HG03558 (cell line): ENCODE results near the gene ALOXE3.

Experiments used
- ATAC-seq: cut with Tn5 transposase; IDR thresholded peaks from one replicate; pipeline ENCODE4 v1.9.1; 2021; ENCODE audit warnings: moderate number of reproducible peaks; ENCODE audit not compliant: unreplicated experiment; ENCODE audit errors: extremely low read depth

Gene ALOXE3

DNA sequence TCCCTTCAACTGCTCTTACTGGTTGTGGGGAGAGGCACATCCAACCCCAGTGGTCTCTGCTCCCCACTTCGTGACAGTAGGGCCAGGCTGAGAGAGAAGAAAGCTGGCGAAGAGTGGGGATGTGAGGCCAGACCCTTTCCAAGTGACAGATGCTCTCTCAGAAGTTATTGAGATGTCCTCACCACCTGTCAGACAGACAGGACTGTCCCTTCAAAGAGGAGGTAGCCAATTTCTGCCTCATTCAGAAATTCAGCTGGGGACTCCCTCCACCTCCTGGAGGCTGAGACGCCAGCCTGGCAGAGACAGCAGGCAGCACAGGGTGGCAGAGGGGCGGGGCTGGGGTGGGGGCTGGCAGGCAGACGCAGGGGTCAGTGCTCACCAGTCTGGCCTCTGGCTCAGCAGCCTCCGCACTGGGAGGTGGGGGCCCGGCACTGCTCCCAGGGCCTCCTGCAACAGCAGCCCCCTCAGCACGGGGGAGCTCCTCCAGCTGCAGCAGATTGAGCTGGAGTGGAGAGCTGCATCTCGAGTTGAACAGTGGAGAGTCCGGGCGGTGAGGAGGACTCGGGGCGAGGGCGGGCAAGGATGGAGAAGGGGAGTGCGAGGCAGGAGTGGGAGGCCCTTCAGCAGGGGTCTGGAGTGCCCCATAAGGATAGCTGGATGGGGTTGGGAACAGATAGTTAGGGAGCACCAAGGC, 24.7 kb upstream of the ALOXE3 start:
- no peak for ATAC-seq

DNA sequence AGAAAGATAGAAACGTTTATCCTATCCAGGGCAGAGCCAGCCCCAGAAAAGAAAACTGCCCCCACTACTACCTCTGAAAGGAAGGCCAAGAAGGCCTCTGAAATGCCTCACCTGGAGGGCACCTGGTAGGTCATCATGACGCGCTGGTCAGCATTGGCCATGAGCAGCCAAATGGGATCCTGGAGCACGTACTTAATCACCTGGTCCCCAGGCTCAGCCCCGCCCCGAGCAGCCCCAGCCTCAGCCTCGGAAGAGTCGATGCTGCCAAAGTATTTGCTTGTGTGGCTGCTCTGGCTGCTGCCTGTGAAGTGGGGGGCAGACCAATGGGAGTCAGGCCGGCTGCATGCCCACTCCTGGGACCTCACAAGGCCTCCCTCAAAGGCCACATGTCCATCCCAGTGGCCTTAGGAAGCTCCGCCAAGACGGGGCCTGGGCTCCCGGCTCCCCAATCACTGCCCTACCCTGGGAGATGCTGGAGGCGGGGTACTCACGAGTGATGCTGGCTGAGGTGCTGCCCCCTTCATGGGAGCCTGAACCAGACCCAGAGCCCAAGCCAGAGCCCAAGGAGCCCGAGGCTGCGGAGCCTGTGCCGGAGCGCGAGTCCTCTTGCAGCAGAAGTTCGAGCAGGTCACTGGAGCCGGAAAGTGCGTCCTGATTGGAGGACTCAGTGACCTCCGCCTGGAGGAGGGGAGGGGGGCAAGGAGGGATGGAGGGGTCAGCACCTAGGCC, 24.0 kb upstream of the ALOXE3 start:
- ATAC-seq = no peak

DNA sequence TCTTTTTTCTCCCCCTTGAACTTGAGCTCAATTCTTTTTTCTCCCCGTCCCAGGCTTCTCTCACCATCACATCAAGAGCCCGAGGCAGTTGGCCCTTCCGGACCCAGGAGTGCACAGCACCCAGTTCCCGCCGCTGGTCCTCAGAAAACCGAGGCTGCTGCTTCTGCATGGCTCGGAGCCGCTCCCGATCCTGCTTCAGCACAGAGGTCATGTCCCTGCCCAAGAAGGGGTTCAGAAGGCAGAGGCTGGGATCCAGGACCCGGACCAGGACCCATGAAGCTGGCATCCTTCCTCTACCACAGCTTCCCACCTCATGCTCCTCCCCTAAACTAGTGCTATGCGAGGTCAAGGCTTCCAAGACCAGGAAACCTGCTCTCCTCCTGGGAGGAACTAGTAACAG, 23.4 kb upstream of the ALOXE3 start:
- ATAC-seq = no peak

DNA sequence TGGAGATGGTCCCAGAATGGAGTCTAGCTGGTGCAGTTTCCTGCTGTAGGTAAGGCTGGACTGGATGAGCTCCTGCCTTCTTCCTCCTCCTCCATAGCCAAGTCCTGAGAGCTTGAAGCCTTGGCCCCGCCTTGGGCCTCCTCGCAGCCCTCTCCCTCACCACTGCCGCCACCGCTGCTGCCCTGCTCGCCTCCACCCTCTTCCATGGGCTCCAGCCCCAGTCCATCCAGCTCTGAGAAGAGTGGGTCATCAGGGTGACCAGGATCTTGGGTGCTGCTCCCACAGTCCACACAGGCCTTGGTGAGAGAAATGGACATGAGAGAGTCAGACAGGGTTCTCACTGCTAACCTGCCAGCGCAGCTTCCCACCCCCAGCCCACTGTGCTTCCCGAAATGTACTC, 22.7 kb upstream of the ALOXE3 start:
- no peak for ATAC-seq

DNA sequence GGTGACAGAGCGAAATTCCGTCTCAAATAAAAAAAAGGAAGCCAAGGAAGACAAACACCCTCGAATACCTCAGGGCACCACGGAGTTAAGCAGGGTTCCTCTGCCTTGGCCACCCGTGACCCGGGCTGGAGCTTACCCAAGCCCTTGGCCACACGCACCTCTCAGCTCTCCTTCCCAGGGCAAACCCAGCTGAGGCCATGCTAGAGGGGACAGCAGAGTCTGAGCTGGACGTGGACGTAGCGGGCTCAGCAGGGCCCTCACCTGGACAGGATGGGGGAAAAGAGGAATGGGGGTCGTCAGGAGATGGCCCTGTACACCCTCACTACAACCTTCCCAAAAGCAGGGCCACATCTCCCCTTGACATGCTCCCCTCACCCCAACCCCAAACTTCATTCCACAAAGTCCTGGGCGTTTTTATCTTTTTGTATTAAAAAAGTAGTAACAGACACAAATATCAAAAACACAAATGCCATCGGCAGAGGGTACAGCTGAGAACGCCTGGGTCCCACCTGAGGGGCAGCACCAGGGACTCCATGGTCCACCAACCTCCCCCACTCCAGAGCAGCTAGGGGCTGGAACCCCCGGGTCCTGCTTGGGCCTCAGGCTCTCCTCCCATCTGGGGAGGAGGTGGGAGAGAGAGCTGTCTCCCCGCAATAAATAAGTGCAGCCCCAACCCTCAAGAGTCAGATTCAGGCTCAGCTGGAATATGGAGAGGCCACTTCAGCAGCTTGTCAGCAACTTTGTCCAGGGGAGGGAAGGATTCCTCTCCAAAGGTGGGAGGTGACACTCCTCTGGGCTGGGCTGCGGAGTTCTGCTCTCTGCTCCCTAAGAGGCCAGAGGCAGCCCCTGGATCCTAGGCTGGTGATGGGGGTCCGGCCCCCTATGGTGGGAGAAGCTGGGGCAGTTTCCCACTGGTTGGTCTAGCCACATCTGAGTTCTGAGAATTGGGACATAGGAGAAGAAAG, 22.0 kb upstream of the ALOXE3 start:
- ATAC-seq = no peak

DNA sequence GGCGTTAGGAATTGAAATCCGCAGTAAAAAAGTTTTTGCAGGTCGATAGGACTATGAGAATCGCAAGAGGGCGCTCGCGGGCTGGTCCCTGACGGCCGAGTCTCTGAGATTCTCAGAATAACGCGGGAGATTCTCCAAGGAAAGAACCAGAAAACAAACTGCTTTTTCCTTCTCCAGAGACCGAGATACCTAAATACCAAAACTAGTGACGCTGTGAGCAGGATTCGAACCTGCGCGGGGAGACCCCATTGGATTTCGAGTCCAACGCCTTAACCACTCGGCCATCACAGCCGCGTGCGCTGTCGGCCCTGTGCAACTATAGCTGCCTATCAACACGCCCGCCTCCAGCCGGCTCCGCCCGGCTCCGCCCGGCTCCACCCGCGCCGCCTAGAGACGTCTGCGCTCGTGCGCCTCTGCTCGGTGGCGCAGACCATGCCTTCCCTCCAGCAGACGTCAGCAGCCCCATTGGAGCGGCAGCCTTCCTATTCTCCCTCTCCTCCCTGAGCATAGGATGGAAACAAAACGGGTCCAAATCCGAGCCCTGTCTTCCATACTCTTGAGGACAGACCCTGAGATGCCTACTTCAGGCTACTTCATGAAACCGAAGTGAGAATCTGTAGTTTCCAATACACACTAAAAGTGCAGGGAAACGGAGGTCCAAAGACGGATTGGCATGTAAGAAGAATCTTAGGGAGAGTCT, 20.5 kb upstream of the ALOXE3 start:
- ATAC-seq = peak; percentile 46

DNA sequence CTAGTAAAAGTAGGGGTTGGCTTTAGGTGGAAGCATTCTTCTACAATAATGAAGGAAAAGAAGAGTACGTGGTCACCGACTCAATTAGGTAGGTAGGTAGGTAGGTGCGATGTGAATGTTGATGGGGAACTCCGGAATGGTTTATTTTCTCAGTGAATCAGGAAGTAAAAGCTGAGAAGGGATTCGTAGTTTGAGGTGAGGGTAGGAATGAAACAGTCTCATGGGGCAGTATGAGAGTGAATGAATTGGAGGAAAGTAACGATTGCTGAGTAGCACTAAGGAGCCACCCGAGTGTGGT, 20.0 kb upstream of the ALOXE3 start:
- no peak for ATAC-seq

DNA sequence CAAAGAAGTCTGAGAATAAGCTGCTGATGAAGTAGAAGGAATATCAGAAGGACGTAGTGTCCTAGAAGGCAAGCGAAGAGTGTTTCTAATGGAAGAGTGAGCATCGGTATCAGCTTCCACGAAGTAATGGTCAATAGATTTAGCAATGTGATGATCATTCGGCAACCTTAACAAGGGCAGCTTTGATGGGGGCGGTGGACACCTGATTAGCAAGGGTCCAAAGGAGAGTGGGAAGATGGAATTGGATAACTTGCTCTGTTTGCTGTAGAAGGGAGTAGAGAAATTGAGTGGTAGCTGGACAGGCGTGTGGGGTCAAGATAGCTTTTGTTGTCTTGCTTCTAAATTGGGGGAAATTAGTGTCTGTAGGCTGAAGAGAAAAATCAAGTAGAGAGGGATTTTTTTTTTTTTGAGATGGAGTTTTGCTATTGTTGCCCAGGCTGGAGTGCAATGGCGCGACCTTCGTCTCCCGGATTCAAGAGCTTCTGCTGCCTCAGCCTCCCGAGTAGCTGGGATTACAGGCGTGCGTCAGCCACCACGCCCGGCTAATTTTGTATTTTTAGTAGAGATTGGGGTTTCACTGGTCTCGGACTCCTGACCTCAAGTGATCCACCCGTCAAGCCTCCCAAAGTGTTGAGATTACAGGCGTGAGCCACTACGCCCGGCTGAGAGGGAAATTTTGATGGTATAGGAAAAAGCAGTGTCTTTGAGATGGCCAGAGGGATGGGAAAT, 19.5 kb upstream of the ALOXE3 start:
- no peak for ATAC-seq

DNA sequence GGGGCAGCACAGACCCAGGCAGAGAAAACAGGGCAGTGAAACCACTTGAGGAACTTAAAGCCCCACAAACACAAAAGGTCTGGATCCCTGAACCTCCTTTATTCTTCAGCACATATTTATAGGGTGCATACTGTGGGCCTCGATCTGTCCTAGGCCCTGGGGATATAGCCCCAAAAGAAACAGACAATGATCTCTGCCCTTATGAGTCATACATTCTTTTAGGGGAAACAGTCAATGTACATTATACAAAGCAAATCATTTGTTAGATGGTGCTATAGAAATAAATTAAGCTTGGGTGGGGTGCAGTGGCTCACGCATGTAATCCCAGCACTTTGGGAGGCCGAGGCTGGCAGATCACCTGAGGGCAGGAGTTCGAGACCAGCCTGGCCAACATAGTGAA, 15.6 kb upstream of the ALOXE3 start:
- no peak for ATAC-seq

DNA sequence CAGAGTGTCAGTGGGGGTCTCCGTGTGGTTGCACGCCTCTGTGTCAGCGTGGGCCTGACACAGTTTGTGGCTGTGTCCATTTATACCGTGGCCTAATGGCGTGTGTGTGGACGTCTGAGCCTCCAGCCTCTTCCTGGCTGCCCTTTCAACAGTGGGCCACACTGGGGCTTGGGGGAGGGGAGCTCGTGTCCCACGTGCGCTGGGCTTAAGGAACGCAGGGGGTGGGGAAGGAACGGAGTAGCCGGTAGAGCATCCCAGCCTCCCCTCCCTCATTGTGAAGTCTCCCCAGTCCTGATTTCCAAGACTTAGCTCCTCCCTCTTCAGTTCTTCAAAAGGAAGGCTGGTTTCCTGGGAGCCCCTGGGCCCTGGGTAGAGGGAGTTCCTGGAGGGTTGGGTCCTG, 15.1 kb upstream of the ALOXE3 start:
- ATAC-seq = no peak

DNA sequence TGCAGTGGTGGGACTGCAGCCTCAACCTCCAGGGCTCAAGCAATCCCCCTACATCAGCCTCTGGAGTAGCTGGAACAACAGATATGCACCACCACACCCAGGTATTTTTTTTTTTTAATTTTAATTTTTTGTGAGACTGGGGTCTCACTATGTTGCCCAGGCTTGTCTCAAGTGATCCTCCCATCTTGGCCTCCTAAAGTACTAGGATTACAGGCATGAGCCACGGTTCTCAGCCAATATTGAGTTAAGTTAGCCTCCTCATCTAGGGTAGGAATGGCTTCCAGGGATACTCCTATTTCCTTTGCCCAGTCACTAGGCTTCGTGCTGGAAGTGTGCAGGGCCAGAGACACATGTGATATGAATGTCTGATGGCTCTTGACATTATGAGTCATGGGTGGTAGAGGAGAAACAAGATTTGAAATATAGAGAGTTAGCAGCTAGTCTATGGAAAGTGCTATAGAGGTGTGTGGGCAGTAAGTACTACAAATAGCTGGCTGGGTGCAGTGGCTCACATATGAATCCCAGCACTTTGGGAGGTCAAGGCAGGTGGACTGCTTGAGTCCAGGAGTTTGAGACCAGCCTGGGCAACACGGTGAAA, 13.6 kb upstream of the ALOXE3 start:
- ATAC-seq = no peak

DNA sequence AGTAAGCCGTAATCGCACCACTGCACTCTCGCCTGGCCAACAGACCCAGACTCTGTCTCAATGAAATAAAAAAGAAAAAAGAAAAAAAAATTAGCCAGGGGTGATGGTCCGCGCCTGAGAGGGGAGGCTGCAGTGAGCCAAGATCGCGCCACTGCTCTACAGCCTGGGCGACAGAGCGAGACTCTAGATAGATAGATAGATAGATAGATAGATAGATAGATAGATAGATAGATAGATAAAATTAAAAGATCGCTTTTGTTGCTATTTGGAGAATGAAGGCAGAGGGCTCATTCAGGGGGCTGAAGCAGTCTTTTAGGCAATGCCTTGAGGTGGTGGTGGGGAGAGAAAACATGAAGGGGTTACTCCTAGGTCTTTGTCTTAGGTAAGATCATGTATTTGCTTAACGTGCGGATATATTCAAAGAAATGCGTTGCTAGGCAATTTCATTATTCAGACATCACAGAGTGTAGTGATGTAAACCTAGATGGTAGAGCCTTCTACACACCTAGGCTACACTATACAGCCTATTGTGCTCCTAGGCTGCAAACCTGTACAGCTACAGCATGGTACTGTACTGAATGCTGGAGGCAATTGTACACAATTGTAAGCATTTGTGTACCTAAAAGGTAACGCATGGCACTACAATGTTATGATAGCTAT, 9.9 kb upstream of the ALOXE3 start:
- no peak for ATAC-seq

DNA sequence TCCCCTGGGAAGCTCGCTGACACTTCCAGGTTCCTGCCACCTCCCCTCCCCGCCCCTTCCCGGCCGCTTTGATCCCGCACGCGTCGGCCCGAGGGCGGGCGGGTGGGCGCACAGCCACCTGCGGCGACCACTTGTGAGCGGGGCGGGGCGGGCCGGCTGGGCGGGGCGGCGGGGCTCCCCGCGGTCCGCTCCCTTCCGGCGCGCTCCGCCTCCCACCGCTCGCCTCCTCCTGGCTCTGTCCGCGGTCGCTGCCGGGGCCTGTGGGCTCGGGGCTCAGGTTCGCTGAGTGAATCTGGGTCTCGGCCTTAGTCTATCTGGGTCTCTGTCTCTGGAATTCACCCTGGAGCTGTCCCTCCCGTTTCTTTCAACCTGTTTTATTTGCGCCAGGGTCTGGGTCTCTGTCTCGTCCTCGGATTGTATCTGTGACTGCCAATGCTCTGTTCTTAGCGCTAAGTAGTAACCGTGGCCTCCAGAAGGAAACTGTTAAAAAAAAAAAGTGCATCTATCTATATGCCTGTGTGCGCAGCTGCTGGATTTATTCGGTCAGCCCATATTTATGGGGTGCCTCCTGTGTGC, 8.3 kb upstream of the ALOXE3 start:
- no peak for ATAC-seq

DNA sequence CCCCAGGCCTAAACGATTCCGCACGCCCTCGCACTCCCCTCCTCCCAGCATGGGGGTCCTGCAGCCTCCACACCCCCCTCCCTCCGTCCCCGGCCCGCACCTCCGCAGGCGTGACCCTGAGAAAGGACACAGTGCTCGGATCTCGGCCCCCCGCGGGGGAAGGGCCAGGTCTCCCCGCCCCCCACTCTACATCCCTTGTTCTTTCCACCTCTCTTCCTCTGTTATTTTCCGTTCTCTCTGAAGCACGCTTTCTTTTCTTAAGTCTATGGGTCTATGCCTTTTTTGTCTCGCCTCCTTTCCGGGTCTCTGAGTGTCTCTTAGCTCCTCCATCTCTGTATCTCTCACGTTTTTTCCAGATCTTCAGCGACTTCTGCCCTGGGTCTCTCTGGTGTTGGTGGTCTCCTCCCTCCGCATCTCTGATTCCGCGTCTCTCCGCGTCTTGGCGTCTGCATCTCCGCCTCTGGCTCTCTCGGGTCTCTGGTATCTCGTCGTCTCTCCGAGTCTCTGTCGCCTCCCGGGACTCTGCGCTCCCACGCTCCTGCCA, 7.7 kb upstream of the ALOXE3 start:
- ATAC-seq = no peak

DNA sequence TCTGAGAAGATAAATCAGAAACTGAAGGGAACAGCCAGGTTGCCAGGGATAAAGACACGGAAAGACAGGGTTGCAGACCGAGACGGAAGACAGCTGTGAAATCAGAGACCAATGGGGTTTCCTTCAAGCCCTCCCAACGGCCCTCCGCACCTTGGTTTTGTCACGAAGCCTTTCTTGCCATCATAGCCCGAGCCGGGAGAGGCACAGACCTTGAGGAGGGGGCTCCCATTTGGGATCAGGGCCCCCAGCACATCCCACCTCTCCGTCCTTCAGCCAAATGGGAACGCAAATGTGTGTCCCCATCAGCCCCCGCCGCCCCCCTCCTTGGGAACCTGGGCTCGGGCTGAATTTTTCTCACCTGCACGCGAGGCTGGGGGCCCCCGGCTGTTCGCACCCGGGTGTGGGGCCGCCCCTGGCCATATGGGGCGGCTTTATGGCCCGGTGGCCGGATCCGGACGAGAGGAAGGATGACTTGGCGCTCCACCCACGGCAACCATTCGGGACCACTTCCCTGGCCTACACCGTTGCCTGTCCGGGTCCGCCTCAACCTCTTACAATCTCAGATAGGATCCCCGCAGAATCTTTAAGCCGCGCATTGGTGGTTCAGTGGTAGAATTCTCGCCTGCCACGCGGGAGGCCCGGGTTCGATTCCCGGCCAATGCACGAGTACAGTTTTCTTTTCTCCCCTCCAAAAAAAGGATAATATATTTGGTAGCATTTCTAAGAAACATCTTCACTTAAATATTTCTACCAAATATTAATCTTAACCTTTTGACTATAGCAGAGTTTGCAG, 7.0 kb upstream of the ALOXE3 start:
- ATAC-seq = no peak

DNA sequence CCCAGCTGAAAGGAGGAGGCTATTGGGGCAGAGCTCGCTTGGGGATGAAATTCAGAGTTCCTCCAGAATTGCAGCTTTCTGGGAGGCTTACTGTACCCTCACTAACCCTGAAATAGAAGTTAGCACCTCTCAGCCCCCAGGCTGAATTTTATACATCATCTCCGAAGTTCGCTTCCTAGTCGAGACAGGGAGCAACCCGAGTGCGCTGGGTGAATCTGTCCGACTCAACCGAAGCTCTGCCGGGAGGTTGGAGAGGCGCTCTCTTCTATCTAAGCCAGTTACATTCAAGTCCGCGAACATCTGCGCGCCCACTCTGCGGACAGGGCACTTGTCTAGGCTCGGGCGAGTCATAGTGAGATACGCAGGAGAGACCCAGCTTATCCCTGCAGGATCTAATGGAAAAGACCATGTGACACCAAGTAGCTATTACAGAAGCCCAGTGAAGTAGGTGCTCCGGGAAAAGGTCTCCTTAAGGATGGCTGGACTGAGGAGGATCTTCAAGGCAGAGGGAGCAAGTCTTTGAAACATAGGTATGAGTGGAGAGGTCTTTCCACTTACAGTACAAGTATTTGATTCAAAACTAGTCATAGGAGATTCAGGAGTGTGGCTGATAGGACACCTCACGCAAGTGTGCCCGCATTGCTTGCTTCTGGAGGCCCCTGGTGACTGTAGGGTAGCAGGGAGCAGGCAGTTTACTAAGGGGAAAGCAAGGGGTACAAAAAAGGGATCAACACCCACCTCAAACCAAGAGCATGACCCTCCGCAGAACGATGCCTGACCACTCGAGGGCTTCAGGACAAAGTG, 6.2 kb upstream of the ALOXE3 start:
- no peak for ATAC-seq
